HepG2 (cell line): ENCODE measurements around the gene STRBP. TPM values are rescaled to one million over a fixed set of nuclear protein-coding genes. Genes with fewer than 3 reads are reported as not detected.

Experiments used
- AKNA ChIP-seq: sonication (generic); formaldehyde crosslinking; IDR thresholded peaks from 2 replicates; pipeline ENCODE4 v1.4.0; 2020; ENCODE audit warnings: missing genetic modification reagents, borderline replicate concordance
- ATRX ChIP-seq: sonication (generic); formaldehyde crosslinking; IDR thresholded peaks from 2 replicates; pipeline ENCODE4 v1.4.0; 2020; ENCODE audit warnings: missing genetic modification reagents, borderline replicate concordance
- CREB3 ChIP-seq: sonication (generic); formaldehyde crosslinking; IDR thresholded peaks from 2 replicates; pipeline ENCODE4 v1.5.0; 2020; ENCODE audit warnings: missing genetic modification reagents
- ELF3 ChIP-seq: IDR thresholded peaks from 2 replicates; pipeline ENCODE4 v1.6.1; 2016; ENCODE audit warnings: missing genetic modification reagents, missing compliant biosample characterization
- FOXP4 ChIP-seq: sonication (generic); formaldehyde crosslinking; IDR thresholded peaks from 2 replicates; pipeline ENCODE4 v1.4.0; 2020; ENCODE audit warnings: missing genetic modification reagents
- GABPA ChIP-seq, 2 experiments: IDR thresholded peaks; 2 replicates each; pipeline ENCODE4 v1.6.1; 2011 to 2016; ENCODE audit warnings: low read depth in 2 of 2, low read length in 1 of 2, missing biosample characterization in 1 of 2, missing genetic modification characterization in 1 of 2
- MAX ChIP-seq: IDR thresholded peaks from 2 replicates; pipeline ENCODE4 v1.6.1; 2012; ENCODE audit warnings: inconsistent platforms
- SALL1 ChIP-seq: sonication (generic); formaldehyde crosslinking; IDR thresholded peaks from 2 replicates; pipeline ENCODE4 v1.8.0; 2022; ENCODE audit warnings: mild to moderate bottlenecking, missing genetic modification reagents
- SNAI1 ChIP-seq: sonication (generic); formaldehyde crosslinking; IDR thresholded peaks from 2 replicates; pipeline ENCODE4 v1.5.0; 2020; ENCODE audit warnings: mild to moderate bottlenecking, missing genetic modification reagents, borderline replicate concordance
- TARDBP ChIP-seq: sonication (generic); formaldehyde crosslinking; IDR thresholded peaks from 2 replicates; pipeline ENCODE4 v1.8.0; 2022; ENCODE audit warnings: mild to moderate bottlenecking, missing genetic modification reagents
- TRAFD1 ChIP-seq: sonication (generic); formaldehyde crosslinking; IDR thresholded peaks from 2 replicates; pipeline ENCODE4 v1.5.1; 2020; ENCODE audit warnings: missing genetic modification reagents, mild to moderate bottlenecking, borderline replicate concordance
- YEATS2 ChIP-seq: sonication (generic); formaldehyde crosslinking; IDR thresholded peaks from 2 replicates; pipeline ENCODE4 v1.4.0; 2020; ENCODE audit warnings: missing genetic modification reagents, borderline replicate concordance
- ZFP37 ChIP-seq: sonication (generic); formaldehyde crosslinking; IDR thresholded peaks from 2 replicates; pipeline ENCODE4 v1.4.0; 2020; ENCODE audit warnings: missing genetic modification reagents, borderline replicate concordance
- ZFY ChIP-seq: sonication (generic); formaldehyde crosslinking; IDR thresholded peaks from 2 replicates; pipeline ENCODE4 v1.4.0; 2020; ENCODE audit warnings: missing genetic modification reagents
- ZNF292 ChIP-seq: sonication (generic); formaldehyde crosslinking; IDR thresholded peaks from 2 replicates; pipeline ENCODE4 v1.8.1; 2022; ENCODE audit warnings: mild to moderate bottlenecking, low read depth, missing genetic modification reagents, borderline replicate concordance
- ZNF558 ChIP-seq: sonication (generic); formaldehyde crosslinking; IDR thresholded peaks from 2 replicates; pipeline ENCODE4 v1.9.0; 2022; ENCODE audit warnings: mild to moderate bottlenecking, missing genetic modification reagents, borderline replicate concordance
- ZNF607 ChIP-seq: sonication (generic); formaldehyde crosslinking; IDR thresholded peaks from 2 replicates; pipeline ENCODE4 v1.5.1; 2020; ENCODE audit warnings: missing genetic modification reagents, mild to moderate bottlenecking, borderline replicate concordance
- ZNF784 ChIP-seq: sonication (generic); formaldehyde crosslinking; IDR thresholded peaks from 2 replicates; pipeline ENCODE4 v1.5.1; 2020; ENCODE audit warnings: missing genetic modification reagents, mild to moderate bottlenecking, borderline replicate concordance
- polyA plus RNA-seq, 8 experiments: library from polyadenylated mRNA; depleted of rRNA in 3 of 8; stranded (reverse) in 7 of 8; unstranded in 1 of 8; fragments of >200 nt; fragmentation: Illumina TruSeq in 4 of 8; extraction: Trizol in 4 of 8; gene quantifications; 2 replicates each; pipeline versions ENCODE4 v1.2.1 to v1.2.3, GENCODE V29; 2011 to 2016; ENCODE audit warnings: low read depth in 4 of 8, missing spikeins in 1 of 8, mixed read lengths in 1 of 8; ENCODE audit not compliant: insufficient read depth in 1 of 8
- total RNA-seq, 5 experiments: library from RNA; depleted of rRNA; stranded (reverse); fragments of >200 nt; fragmentation: Illumina TruSeq; extraction: Trizol; gene quantifications; 2 replicates each; pipeline ENCODE4 v1.2.3, GENCODE V29; 2016; ENCODE audit warnings: low read depth in 1 of 5

The STRBP gene
- total and polyA plus RNA-seq, 2 of the 13 experiments (the other 11 are each of a cell fraction or from before 2014, with no cell fraction given): 14.5 to 38.5 TPM

GRCh38 chr9:123087359-123087888, 181.0 kb downstream of the STRBP start (continued):
- no peak for TF ChIP-seq TRAFD1
- 0 out of 2 replicates have a peak, but pooled peaks have one; percentile 24 for TF ChIP-seq ZNF784 (CRISPR knock-in tag)
- TF ChIP-seq CREB3: no peak
- TF ChIP-seq MAX: 0 out of 2 replicates have a peak, but pooled peaks have one; percentile 24
- TF ChIP-seq ATRX (CRISPR knock-in tag): no peak
- peak; percentile 61; the same call in 1 of the 2 replicates for TF ChIP-seq YEATS2
- no peak for TF ChIP-seq GABPA (IDR thresholded peaks at IDR 0.05; ENCODE audit: low read depth, low read length)
- no peak for TF ChIP-seq GABPA (CRISPR knock-in tag; IDR thresholded peaks at IDR 0.05; ENCODE audit: low read depth)
- TF ChIP-seq ZNF558 (CRISPR knock-in tag): no peak
- peak; percentile 95 for TF ChIP-seq FOXP4 (CRISPR knock-in tag)
- peak; percentile 71 for TF ChIP-seq ELF3
- TF ChIP-seq AKNA (CRISPR knock-in tag): no peak
- peak; percentile 88 for TF ChIP-seq SALL1 (CRISPR knock-in tag)
- TF ChIP-seq ZNF292 (CRISPR knock-in tag): peak; percentile 72; the same call in 1 of the 2 replicates
- no peak for TF ChIP-seq ZFP37 (CRISPR knock-in tag)
- TF ChIP-seq TARDBP (CRISPR knock-in tag): 0 out of 2 replicates have a peak, but pooled peaks have one; percentile 39
- 0 out of 2 replicates have a peak, but pooled peaks have one; percentile 22 for TF ChIP-seq ZFY (CRISPR knock-in tag)
- TF ChIP-seq ZNF607 (CRISPR knock-in tag): no peak
- TF ChIP-seq SNAI1: no peak
